ENCODE data around the gene MARK3. TPM values are rescaled to one million over a fixed set of nuclear protein-coding genes. Genes with fewer than 3 reads are reported as not detected.

MARK3 gene
- total RNA-seq, 2 experiments from 2014 or later = 107 TPM

DNA sequence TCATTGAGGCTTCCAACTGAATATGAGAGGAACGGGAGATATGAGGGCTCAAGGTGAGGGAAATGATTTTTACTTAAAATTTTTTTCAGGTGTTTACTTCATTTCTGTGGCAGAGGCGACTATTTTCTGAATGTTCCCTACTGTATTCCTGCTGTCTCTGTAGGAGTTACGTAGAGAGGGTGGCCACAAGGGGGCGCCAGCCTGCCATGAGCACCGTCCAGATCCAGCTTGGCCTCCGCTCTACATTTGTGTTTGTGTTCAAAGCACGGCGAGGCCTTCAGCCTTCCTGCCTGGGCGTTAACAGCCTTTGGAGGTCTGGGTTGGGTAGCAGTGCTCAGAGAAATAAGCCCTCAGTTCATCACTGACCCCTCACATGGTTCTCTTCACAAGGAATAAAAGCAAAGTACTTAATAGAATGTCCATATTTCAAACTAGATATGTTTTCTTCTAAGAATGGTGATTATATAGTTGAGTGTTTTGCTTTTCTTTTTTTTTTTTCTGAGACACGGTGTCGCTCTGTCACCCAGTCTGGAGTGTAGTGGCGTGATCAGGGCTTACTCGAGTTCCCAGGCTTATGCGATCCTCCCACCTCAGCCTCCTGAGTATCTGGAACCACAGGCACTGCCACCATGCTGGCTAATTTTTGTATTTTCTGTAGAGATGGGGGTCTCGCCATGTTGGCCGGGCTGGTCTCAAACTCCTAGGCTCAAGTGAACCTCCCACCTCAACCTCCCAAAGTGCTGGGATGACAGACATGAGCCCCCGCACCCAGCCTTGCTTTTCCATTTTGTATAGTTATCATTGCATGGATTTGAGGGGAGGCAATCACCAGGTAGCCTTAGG, 115.2 kb downstream of the MARK3 start:
- H3K4me1 ChIP-seq (ENCODE audit: insufficient read depth, low read length) = peaks cover 7% of the 10 kb centered on the region
- Mint-ChIP-seq H3K9me3 (no peaks in the 10 kb centered on the region), H3K4me1 (ENCODE audit: low read depth) (peaks cover 16% of the 10 kb centered on the region), H3K36me3 (ENCODE audit: low read depth) (peaks cover 68% of the 10 kb centered on the region), H3K27me3 (no peaks in the 10 kb centered on the region), H3K4me3 (no peak overlapping the region), H3K27ac (peak overlapping the region; percentile 59)
- POLR2A ChIA-PET = interaction anchor here (0.6 kb wide), 1 partner anchor 62 kb away, joined by 3 read pairs; the partner anchor contains the start of gene BAG5
- H3K27me3 ChIP-seq (ENCODE audit: control insufficient read depth in 1 of 2, insufficient read depth in 2 of 2, low read length in 2 of 2) = no peaks in the 10 kb centered on the region
- intact Hi-C loops (cut with DNase I, micrococcal nuclease) = loop anchor here (1.0 kb wide), 1 partner anchor 46 kb away; no protein-coding TSS in a partner anchor
- TF ChIP-seq, protein P1, sequence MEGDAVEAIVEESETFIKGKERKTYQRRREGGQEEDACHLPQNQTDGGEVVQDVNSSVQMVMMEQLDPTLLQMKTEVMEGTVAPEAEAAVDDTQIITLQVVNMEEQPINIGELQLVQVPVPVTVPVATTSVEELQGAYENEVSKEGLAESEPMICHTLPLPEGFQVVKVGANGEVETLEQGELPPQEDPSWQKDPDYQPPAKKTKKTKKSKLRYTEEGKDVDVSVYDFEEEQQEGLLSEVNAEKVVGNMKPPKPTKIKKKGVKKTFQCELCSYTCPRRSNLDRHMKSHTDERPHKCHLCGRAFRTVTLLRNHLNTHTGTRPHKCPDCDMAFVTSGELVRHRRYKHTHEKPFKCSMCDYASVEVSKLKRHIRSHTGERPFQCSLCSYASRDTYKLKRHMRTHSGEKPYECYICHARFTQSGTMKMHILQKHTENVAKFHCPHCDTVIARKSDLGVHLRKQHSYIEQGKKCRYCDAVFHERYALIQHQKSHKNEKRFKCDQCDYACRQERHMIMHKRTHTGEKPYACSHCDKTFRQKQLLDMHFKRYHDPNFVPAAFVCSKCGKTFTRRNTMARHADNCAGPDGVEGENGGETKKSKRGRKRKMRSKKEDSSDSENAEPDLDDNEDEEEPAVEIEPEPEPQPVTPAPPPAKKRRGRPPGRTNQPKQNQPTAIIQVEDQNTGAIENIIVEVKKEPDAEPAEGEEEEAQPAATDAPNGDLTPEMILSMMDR (IDR thresholded peaks at IDR 0.05) = peak; percentile 85
- peaks cover 70% of the 10 kb centered on the region for H3K36me3 ChIP-seq (ENCODE audit: insufficient read depth, low read length)
- no peak overlapping the region for H3K27ac ChIP-seq (ENCODE audit: low read depth in 1 of 2, low read length in 2 of 2)
- no peak overlapping the region for H3K4me3 ChIP-seq (ENCODE audit: low read length)
- peak; percentile 68 to 88 (median 73) for DNase-seq
- CTCF ChIA-PET = interaction anchor here (0.5 to 2.2 kb wide), 16 partner anchors 8 to 227 kb away, joined by 3 to 7 read pairs (median 3); partner anchors contain the start of gene CKB
- H3K9me3 ChIP-seq (ENCODE audit: control insufficient read depth in 1 of 2, insufficient read depth in 1 of 2, low read length in 2 of 2) = no peaks in the 10 kb centered on the region
- ATAC-seq (ENCODE audit: poor library complexity) = peak; percentile 93

DNA sequence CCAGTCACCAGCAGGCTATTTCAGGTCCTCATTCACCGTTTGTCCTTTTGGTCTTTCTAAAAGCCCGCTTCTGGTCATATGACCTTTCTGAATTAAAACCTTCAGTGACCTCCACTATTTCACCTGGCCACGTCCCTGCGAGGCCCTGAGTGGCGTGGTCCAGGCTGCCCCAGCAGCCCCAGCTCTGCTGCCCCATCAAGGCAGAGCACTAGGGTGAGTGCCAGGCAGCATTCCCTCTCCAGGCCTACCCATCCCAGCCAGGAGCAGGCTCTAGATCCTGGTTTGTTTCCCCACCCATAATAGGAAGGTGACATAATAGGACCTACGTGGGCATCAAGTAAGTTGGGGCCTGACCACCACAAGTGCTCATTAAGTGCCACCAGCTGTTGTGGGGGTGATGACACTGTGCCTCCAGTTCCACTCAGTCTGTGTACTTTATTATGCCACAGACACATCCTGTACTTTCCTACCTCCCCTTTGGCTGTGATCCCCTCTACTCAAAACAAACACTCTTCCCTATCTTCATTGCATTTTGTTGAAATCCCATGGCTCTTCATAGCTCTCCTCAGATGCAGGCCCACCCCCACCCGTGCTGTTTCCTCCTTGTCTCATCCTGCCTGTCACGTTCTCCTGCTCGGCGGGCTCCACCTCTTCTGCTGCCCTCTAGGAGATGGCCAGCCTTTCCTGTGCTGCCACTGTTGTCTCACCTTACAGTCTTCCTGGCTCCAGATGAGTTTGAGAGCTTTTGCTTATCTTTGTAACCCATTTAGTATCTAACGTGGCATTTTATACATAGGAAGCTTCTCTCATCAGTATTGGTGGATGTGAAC, 116.0 kb downstream of the MARK3 start:
- TF ChIP-seq, protein P1 (IDR thresholded peaks at IDR 0.05) = no peak
- H3K9me3 Mint-ChIP-seq = no peaks in the 10 kb centered on the region

GRCh38 chr14:103501921-103502669, 116.9 kb downstream of the MARK3 start:
- Mint-ChIP-seq H3K4me3 (no peak overlapping the region), H3K9me3 (no peaks in the 10 kb centered on the region), H3K36me3 (ENCODE audit: low read depth) (peaks cover 70% of the 10 kb centered on the region), H3K27ac (peak overlapping the region; percentile 30), H3K4me1 (ENCODE audit: low read depth) (peaks cover 16% of the 10 kb centered on the region), H3K27me3 (no peaks in the 10 kb centered on the region)
- H3K27me3 ChIP-seq (ENCODE audit: control insufficient read depth in 1 of 2, insufficient read depth in 2 of 2, low read length in 2 of 2) = no peaks in the 10 kb centered on the region
- peak overlapping the region in 1 of 2 donors; percentile 3 for H3K27ac ChIP-seq (ENCODE audit: low read depth in 1 of 2, low read length in 2 of 2)
- H3K4me1 ChIP-seq (ENCODE audit: insufficient read depth, low read length) = peaks cover 7% of the 10 kb centered on the region
- no peak overlapping the region for H3K4me3 ChIP-seq (ENCODE audit: low read length)
- ATAC-seq (ENCODE audit: poor library complexity) (no peak), DNase-seq (no peak)
- H3K36me3 ChIP-seq (ENCODE audit: insufficient read depth, low read length) = peaks cover 67% of the 10 kb centered on the region
- no peaks in the 10 kb centered on the region for H3K9me3 ChIP-seq (ENCODE audit: control insufficient read depth in 1 of 2, insufficient read depth in 1 of 2, low read length in 2 of 2)
- TF ChIP-seq, protein P1 (IDR thresholded peaks at IDR 0.05) = no peak
- ChIA-PET POLR2A (no interaction called here), CTCF (interaction anchor here (1.0 kb wide), 1 partner anchor 45 kb away, joined by 3 read pairs; no protein-coding TSS in a partner anchor)
- intact Hi-C loops (cut with DNase I, micrococcal nuclease) = no loop called here

More for the DNA sequence above, 116.0 kb downstream of the MARK3 start:
- POLR2A ChIA-PET = no interaction called here
- Mint-ChIP-seq H3K4me3 (no peak overlapping the region), H3K27ac (peak overlapping the region; percentile 30), H3K4me1 (ENCODE audit: low read depth) (peaks cover 16% of the 10 kb centered on the region), H3K27me3 (no peaks in the 10 kb centered on the region), H3K36me3 (ENCODE audit: low read depth) (peaks cover 66% of the 10 kb centered on the region)
- no peaks in the 10 kb centered on the region for H3K9me3 ChIP-seq (ENCODE audit: control insufficient read depth in 1 of 2, insufficient read depth in 1 of 2, low read length in 2 of 2)
- H3K27ac ChIP-seq (ENCODE audit: low read depth in 1 of 2, low read length in 2 of 2) = peak overlapping the region in 1 of 2 donors; percentile 3
- H3K4me3 ChIP-seq (ENCODE audit: low read length) = no peak overlapping the region
- CTCF ChIA-PET = interaction anchor here (1.2 kb wide), 1 partner anchor 60 kb away, joined by 7 read pairs; no protein-coding TSS in a partner anchor
- H3K4me1 ChIP-seq (ENCODE audit: insufficient read depth, low read length) = peaks cover 7% of the 10 kb centered on the region
- intact Hi-C loops (cut with DNase I, micrococcal nuclease) = no loop called here
- no peak for DNase-seq
- peaks cover 67% of the 10 kb centered on the region for H3K36me3 ChIP-seq (ENCODE audit: insufficient read depth, low read length)
- no peak for ATAC-seq (ENCODE audit: poor library complexity)
- H3K27me3 ChIP-seq (ENCODE audit: control insufficient read depth in 1 of 2, insufficient read depth in 2 of 2, low read length in 2 of 2) = no peaks in the 10 kb centered on the region
